ENCODE data around the gene PTPRD. TPM values are rescaled to one million over a fixed set of nuclear protein-coding genes. Genes with fewer than 3 reads are reported as not detected.

The PTPRD gene
- total and polyA plus RNA-seq, 2 experiments from 2014 or later: 11.5 to 58.0 TPM

GRCh38 chr9:8514760-8515159 lies 2098.0 kb downstream of the PTPRD start:
- Histone ChIP-seq H2AFZ (no peak overlapping the region), H3F3A (replicated peaks; ENCODE audit: low read depth) (no peaks in the 10 kb centered on the region), H3K4me2 (no peak overlapping the region), H3K4me3 (no peak overlapping the region), H4K20me1 (replicated peaks; ENCODE audit: insufficient read depth) (no peaks in the 10 kb centered on the region), H3K4me1 (ENCODE audit: insufficient read depth) (peaks cover 5% of the 10 kb centered on the region; the same call in 1 of the 2 replicates), H3K27ac (ENCODE audit: low read depth) (no peak overlapping the region), H3K27me3 (ENCODE audit: insufficient read depth) (no peaks in the 10 kb centered on the region), H3K9me2 (ENCODE audit: insufficient read depth) (no peaks in the 10 kb centered on the region), H3K36me3 (ENCODE audit: insufficient read depth) (no peaks in the 10 kb centered on the region), H3K79me2 (replicated peaks; ENCODE audit: insufficient read depth) (no peaks in the 10 kb centered on the region)
- TF ChIP-seq JUNB (IDR thresholded peaks at IDR 0.05; ENCODE audit: unreplicated experiment): no peak
- no peak for TF ChIP-seq REST (IDR thresholded peaks at IDR 0.05; ENCODE audit: unreplicated experiment)
- 0 out of 2 replicates have a peak, but pooled peaks have one; percentile 52 for TF ChIP-seq ZNF462 (CRISPR knock-in tag; IDR thresholded peaks at IDR 0.05)
- TF ChIP-seq CTCF (conservative IDR thresholded peaks at IDR 0.05; ENCODE audit: low read depth in 2 of 2): peak; percentile 52 to 68
- DNase-seq (ENCODE audit: low spot score): peak; percentile 49
- H3K4me1 Mint-ChIP-seq: peaks cover 4% of the 10 kb centered on the region; the same call in 2 of the 3 replicates
- H3K9me3 Mint-ChIP-seq: no peaks in the 10 kb centered on the region
- no peak overlapping the region for H3K27ac Mint-ChIP-seq
- no peak overlapping the region for H3K4me3 Mint-ChIP-seq
- H3K36me3 Mint-ChIP-seq (ENCODE audit: low read depth): no peaks in the 10 kb centered on the region
- peak; percentile 55; the same call in 2 of the 3 replicates for ATAC-seq
- no peaks in the 10 kb centered on the region for H3K27me3 Mint-ChIP-seq (ENCODE audit: insufficient read depth, low read depth, poor library complexity)
